Measurements from ENCODE around the gene AKIRIN2.
A peak's percentile ranks its signal among the peaks of the same experiment; 100 is the strongest.

AKIRIN2 gene

DNA sequence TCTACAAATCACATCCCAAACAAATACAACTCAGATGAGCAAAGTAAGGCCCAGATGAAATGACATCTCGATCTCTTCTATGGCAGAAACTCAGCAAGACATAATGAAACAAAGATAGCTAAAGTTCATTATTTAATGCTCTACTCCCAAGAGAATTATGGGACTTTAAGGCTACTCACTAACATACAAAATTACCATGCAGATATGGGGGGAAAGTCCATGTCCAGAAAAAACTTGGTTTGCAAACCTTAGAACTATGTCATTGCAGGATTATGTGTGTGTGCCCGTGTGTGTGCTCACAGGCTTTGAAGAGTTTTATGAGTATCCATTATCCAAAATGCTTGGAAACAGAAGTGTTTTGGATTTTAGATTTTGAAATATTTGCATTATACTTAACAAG is 34.0 kb downstream of the AKIRIN2 start:
- no peak overlapping the region for H3K4me3 ChIP-seq (replicated peaks; ENCODE audit: low read depth, low read length)
- DNase-seq (ENCODE audit: low read depth): no peak
- TF ChIP-seq, protein P1, sequence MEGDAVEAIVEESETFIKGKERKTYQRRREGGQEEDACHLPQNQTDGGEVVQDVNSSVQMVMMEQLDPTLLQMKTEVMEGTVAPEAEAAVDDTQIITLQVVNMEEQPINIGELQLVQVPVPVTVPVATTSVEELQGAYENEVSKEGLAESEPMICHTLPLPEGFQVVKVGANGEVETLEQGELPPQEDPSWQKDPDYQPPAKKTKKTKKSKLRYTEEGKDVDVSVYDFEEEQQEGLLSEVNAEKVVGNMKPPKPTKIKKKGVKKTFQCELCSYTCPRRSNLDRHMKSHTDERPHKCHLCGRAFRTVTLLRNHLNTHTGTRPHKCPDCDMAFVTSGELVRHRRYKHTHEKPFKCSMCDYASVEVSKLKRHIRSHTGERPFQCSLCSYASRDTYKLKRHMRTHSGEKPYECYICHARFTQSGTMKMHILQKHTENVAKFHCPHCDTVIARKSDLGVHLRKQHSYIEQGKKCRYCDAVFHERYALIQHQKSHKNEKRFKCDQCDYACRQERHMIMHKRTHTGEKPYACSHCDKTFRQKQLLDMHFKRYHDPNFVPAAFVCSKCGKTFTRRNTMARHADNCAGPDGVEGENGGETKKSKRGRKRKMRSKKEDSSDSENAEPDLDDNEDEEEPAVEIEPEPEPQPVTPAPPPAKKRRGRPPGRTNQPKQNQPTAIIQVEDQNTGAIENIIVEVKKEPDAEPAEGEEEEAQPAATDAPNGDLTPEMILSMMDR (IDR thresholded peaks at IDR 0.05; ENCODE audit: low read length, missing control alignments): no peak

DNA sequence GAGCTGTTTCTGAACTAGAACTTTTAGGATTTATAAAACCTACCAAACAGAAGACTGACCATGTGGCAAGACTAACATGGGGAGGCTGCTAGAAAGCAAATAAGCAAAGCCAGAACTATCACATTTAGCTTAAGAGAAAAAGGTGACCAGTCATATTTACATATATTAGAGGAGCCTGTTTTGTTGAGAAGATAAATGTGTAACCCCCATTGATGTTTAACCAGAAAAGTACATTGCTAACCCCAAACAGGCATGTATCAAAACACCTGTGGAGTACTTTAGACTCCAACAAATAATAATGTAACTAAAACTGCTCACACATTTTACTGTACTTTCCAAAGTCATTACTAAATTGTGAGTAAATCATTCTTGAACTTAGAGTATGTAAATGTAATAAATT is 35.0 kb downstream of the AKIRIN2 start:
- DNase-seq (ENCODE audit: low read depth): no peak
- TF ChIP-seq, protein P1 (IDR thresholded peaks at IDR 0.05; ENCODE audit: low read length, missing control alignments): no peak
- H3K4me3 ChIP-seq (replicated peaks; ENCODE audit: low read depth, low read length): no peak overlapping the region

DNA sequence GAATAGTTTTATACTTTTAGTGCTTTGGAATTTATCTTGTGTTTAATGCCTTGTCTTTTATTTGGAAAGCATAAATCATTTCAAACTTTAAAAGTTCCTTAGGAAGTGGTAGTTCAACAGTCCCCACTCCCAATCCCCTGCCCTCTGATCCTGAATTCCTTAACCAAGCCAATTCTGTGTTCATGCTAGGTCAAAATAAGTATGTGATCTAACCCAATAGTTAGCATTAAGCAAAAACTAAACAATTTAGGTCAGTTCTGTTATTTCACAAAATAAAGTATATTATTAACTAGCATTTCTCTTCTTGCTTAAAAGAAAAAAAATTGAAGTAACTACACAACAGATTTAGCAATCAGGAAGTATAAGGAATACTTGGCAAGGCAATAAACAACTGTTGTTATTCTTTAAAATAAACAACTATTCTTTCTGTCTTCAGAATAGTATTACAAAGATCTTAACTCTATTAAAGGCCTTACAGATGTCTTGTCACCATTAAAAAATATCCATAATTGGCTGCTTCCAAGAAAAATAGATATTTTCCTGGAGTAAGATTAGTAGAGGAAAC is 37.0 kb downstream of the AKIRIN2 start:
- TF ChIP-seq, protein P1 (IDR thresholded peaks at IDR 0.05; ENCODE audit: low read length, missing control alignments): no peak
- H3K4me3 ChIP-seq (replicated peaks; ENCODE audit: low read depth, low read length): no peak overlapping the region
- DNase-seq (ENCODE audit: low read depth): no peak

DNA sequence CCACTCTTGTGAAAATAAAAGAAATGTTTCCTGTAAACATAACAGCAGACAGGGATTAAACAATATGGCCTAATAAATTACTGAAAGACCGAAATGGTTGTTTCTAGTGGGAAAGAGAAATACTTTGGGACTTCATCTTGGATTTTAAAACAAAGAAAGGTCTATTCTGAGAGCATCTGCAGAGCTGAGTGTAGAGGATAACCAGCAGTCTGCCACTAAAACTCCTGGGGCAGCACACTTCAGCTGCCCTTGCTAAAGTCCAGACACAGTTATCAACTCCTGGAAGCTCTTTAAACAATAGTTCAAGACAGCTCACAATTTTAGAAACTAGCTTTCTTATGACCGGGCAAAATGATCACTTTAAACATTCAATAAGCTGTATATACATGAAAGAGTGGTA is 38.6 kb downstream of the AKIRIN2 start:
- H3K4me3 ChIP-seq (replicated peaks; ENCODE audit: low read depth, low read length): no peak overlapping the region
- TF ChIP-seq, protein P1 (IDR thresholded peaks at IDR 0.05; ENCODE audit: low read length, missing control alignments): no peak
- no peak for DNase-seq (ENCODE audit: low read depth)

DNA sequence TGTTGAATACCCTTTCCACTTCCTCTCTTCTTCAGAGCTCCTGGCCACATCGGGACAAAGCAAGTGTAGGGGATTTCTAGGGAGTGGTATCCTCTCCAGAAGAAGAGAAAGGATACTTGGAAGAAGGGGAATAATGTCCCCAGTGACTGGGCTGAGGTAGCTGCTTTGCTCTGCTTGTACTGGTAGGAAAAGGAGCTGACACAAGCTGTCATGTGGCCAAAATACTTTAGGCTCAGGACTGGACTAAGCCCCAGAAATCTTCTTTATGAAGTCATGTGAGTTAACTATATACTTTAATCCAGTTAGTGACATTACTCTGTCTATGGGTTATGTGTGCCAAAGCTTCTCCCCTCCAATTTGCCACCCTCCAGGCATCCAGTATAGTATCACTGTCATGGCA is 40.5 kb downstream of the AKIRIN2 start:
- H3K4me3 ChIP-seq (replicated peaks; ENCODE audit: low read depth, low read length): no peak overlapping the region
- TF ChIP-seq, protein P1 (IDR thresholded peaks at IDR 0.05; ENCODE audit: low read length, missing control alignments): no peak
- DNase-seq (ENCODE audit: low read depth): no peak

DNA sequence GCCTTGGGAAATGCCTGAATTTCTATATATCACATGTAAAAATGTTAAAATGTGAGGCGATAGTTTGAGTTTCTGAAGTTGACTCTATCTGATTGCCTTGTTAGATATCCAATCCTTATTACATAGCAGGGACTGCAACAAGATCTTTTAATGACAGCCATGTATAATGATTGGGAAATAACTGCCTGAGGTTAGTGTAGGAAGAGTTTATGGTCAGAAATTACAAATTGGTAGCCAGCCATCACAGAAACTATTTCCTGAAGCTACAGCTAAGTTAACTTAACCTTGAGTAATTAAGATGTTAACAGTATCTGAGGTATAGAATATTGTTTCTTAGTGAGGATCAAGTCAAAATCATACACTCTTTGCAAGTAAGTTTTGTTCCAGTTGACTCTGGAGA is 41.0 kb downstream of the AKIRIN2 start:
- peak; percentile 32 for DNase-seq (ENCODE audit: low read depth)
- TF ChIP-seq, protein P1 (IDR thresholded peaks at IDR 0.05; ENCODE audit: low read length, missing control alignments): no peak
- H3K4me3 ChIP-seq (replicated peaks; ENCODE audit: low read depth, low read length): no peak overlapping the region

DNA sequence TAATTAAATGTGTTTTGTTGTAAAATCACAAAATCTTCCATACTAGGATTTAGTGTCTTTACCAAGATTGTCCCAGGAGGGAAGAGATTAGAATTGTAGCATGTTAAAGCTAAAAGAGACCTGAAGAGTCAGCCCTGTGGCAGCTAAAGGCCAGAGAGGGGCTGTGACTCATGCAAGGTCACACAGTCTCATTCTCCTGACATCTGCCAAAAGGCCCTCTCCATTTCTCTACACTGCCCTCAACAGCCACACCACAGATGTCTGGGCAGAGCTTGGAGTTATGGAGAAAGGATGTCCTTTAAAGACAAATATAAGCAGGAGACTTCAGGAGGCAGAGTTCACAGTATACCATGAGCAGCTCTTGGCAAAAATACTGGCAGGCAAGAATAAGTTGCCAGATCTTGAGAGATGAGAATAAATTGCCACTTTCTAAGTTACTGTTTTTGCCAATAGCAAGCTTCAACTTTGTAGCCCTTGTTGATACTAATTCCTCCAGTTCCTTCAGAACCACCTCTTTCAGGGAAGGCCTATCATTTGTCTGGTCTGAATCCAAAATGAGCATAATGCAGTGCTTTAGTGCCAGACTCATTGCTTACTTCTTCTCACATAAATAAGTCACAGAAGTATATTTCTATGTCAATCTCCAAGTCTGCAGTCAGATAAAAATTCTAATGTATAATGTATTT is 41.7 kb downstream of the AKIRIN2 start:
- no peak overlapping the region for H3K4me3 ChIP-seq (replicated peaks; ENCODE audit: low read depth, low read length)
- DNase-seq (ENCODE audit: low read depth): peak; percentile 38
- TF ChIP-seq, protein P1 (IDR thresholded peaks at IDR 0.05; ENCODE audit: low read length, missing control alignments): no peak
